Heart left ventricle (tissue), 16 donors: ENCODE measurements around the gene PLCB3. TPM values are rescaled to one million over a fixed set of nuclear protein-coding genes. Genes with fewer than 3 reads are reported as not detected.
"Not testable (repeated sequence)": the region's sequence is repeated elsewhere in the genome, so short reads cannot be mapped to it uniquely, and the experiment has no call there.

Source experiments
- ATAC-seq, 4 donors: fragments of 200-7000 bp; cut with Tn5 transposase; one replicate each; pipeline ENCODE4 v1.9.1; 2020 to 2022; ENCODE audit warnings: moderate library complexity in 4 of 4, mild to moderate bottlenecking in 3 of 4, moderate number of reproducible peaks in 1 of 4
- DNase-seq, 5 donors: peaks; one replicate each; pipeline ENCODE4 v3.0.0-alpha.2; 2020
- H3K27ac ChIP-seq, 12 donors: fragments of 200-600 bp; sonication (generic) in 4 of 12; one replicate each; pipeline versions ENCODE4 v1.5.0 to v1.8.0; 2016 to 2022; ENCODE audit warnings: mild to moderate bottlenecking in 2 of 12
- H3K27me3 ChIP-seq, 9 donors: fragments of 200-600 bp; sonication (generic) in 2 of 9; one replicate each; pipeline versions ENCODE4 v1.5.1 to v1.8.0; 2016 to 2022; ENCODE audit warnings: mild to moderate bottlenecking in 3 of 9
- H3K36me3 ChIP-seq, 9 donors: fragments of 200-600 bp; sonication (generic) in 2 of 9; one replicate each; pipeline versions ENCODE4 v1.5.0 to v1.8.0; 2018 to 2022; ENCODE audit warnings: mild to moderate bottlenecking in 2 of 9
- H3K4me1 ChIP-seq, 12 donors: fragments of 200-600 bp; sonication (generic) in 4 of 12; one replicate each; pipeline versions ENCODE4 v1.5.0 to v1.8.0; 2016 to 2022; ENCODE audit warnings: mild to moderate bottlenecking in 3 of 12
- H3K4me3 ChIP-seq, 12 donors: fragments of 200-600 bp; sonication (generic) in 4 of 12; one replicate each; pipeline versions ENCODE4 v1.5.0 to v1.8.0; 2017 to 2022; ENCODE audit warnings: mild to moderate bottlenecking in 9 of 12, moderate library complexity in 4 of 12
- H3K9me3 ChIP-seq, 12 donors: fragments of 200-600 bp; sonication (generic) in 4 of 12; one replicate each; pipeline versions ENCODE4 v1.5.0 to v1.8.0; 2016 to 2022; ENCODE audit warnings: mild to moderate bottlenecking in 1 of 12
- CTCF ChIP-seq, 12 donors: fragments of 200-600 bp; sonication (generic) in 4 of 12; IDR thresholded peaks; one replicate each; pipeline versions ENCODE4 v1.5.0 to v1.8.0; 2018 to 2022; ENCODE audit warnings: antibody characterized with exemption in 12 of 12, mild to moderate bottlenecking in 5 of 12
- POLR2A ChIP-seq, 2 donors: fragments of 450-650 bp; IDR thresholded peaks; one replicate each; pipeline ENCODE4 v1.6.1; 2017; ENCODE audit warnings: antibody characterized with exemption in 2 of 2, mild to moderate bottlenecking in 2 of 2, moderate library complexity in 2 of 2
- WGBS, 4 donors: extraction: QIAGEN DNeasy Blood & Tissue Kit in 2 of 4; methylation state at CpG; one replicate each; pipeline versions ENCODE4 v1.1.5 to v1.1.7; 2013 to 2018; 5-methylcytosine and 5-hydroxymethylcytosine counted together
- intact Hi-C, 10 donors: fragments of 100-400 bp; cut with DNase I; formaldehyde crosslinking; loops; one replicate each; pipeline versions ENCODE4 v1.11.1 to v1.14.2; 2022
- polyA plus RNA-seq, 2 donors: library from polyadenylated mRNA; stranded (reverse); fragments of 200-250 nt; gene quantifications; one replicate each; pipeline ENCODE4 v1.2.3, GENCODE V29; 2013
- total RNA-seq, 9 donors: library from RNA; depleted of rRNA in 2 of 9; stranded (reverse); fragments of >200 nt in 2 of 9; fragmentation: NEBNext Ultra II Directional in 3 of 9; extraction: Animal tissue kit (Norgen Biotek cat#: 25700) in 3 of 9; gene quantifications; one replicate each; pipeline versions ENCODE4 v1.1.0 to v1.2.4, GENCODE V29; 2016 to 2023
- donor health status: ischemic (EF 13 %, LVEDD 7.1; RV severe dilation, severe dysfunction).
- donor health status: healthy with polysubstance abuse.
- donor health status: DM: no; HTN: yes; CAD: no.
- donor health status: DM: no; HTN: no; CAD: no.
- donor health status: ischemic (EF 25% LVEDD 6.9; RV normal size, moderate dysfunction).
- donor health status: ischemic (EF 25% LVEDD 5.7; RV mildly dilated, moderate dysfunction).
- donor health status: healthy.
- donor health status: DM: yes; HTN: yes; CAD: no.
- donor health status: ischemic (EF 35%, LVEDD 5.7; RV mildly dilated, moderate dysfunction).
- donor health status: nonischemic (EF 11% LVEDD 7.7; RV severe dilation, severe dysfunction).
- donor health status: DM: yes; HTN: yes; CAD: no.
- donor health status: PGD.
- donor health status: ischemic (EF 29% LVEDD 5.4; RV normal size, mild dysfunction).
- donor health status: nonischemic (EF 23%, LVEDD 6.1; RV moderate dilation, normal function).

The PLCB3 gene
- total and polyA plus RNA-seq, 11 donors: 7.4 to 19.1 (median 9.8) TPM

- DNase-seq (no peak), ATAC-seq (no peak)
- Histone ChIP-seq H3K27ac (peak overlapping the region in 11 of 12 donors; percentile 50 to 95 (median 86)), H3K4me1 (peaks cover 0 to 60% (median 36%) of the 10 kb centered on the region in 12 donors), H3K36me3 (peaks cover 0 to 15% (median 8%) of the 10 kb centered on the region in 9 donors), H3K4me3 (peak overlapping the region in 7 of 12 donors; percentile 62 to 90 (median 80)), H3K9me3 (no peaks in the 10 kb centered on the region), H3K27me3 (no peaks in the 10 kb centered on the region)
- no peak for TF ChIP-seq POLR2A (IDR thresholded peaks at IDR 0.05)
- no peak for TF ChIP-seq CTCF (IDR thresholded peaks at IDR 0.05)
- intact Hi-C loops: no loop called here
- WGBS, 4 donors: 43 to 52% (median 46%) methylated on average over 6 of the region's 6 CpGs; no CpG with 5 or more reads in 1 of the 4 donors
Measured at GRCh38 chr11:64244966-64245365, 6.4 kb upstream of the PLCB3 start.

GRCh38 chr11:64245401-64245796 lies 5.9 kb upstream of the PLCB3 start:
- TF ChIP-seq POLR2A (IDR thresholded peaks at IDR 0.05) (no peak), CTCF (IDR thresholded peaks at IDR 0.05) (no peak)
- H3K4me1 ChIP-seq: peaks cover 0 to 58% (median 31%) of the 10 kb centered on the region in 12 donors
- DNase-seq (peak in 3 of 5 donors; percentile 64 to 69 (median 66)), ATAC-seq (no peak)
- peak overlapping the region; percentile 49 to 95 (median 86) for H3K27ac ChIP-seq
- peak overlapping the region; percentile 25 to 90 (median 72) for H3K4me3 ChIP-seq
- no peaks in the 10 kb centered on the region for H3K27me3 ChIP-seq
- peaks cover 0 to 15% (median 8%) of the 10 kb centered on the region in 9 donors for H3K36me3 ChIP-seq
- intact Hi-C loops: no loop called here
- H3K9me3 ChIP-seq: no peaks in the 10 kb centered on the region
- WGBS, 4 donors: 0 to 9% (median 2%) methylated on average over 2 to 6 of the region's 6 CpGs

- H3K4me1 ChIP-seq: peaks cover 5 to 63% (median 34%) of the 10 kb centered on the region in 12 donors
- TF ChIP-seq POLR2A (IDR thresholded peaks at IDR 0.05) (peak in 1 of 2 donors; percentile 11), CTCF (IDR thresholded peaks at IDR 0.05) (no peak)
- H3K27ac ChIP-seq: peak overlapping the region; percentile 49 to 95 (median 86)
- H3K9me3 ChIP-seq: no peaks in the 10 kb centered on the region
- no peaks in the 10 kb centered on the region for H3K27me3 ChIP-seq
- 1% methylated on average over 41 to 46 of the region's 46 CpGs for WGBS, 4 donors
- H3K36me3 ChIP-seq: peaks cover 0 to 15% (median 8%) of the 10 kb centered on the region in 9 donors
- intact Hi-C loops: loop anchor here in 2 of 10 donors (2.0 kb wide), 2 partner anchors 23 to 59 kb away; partner anchors contain the start of gene ESRRA (in 2 of the 2)
- peak overlapping the region; percentile 25 to 90 (median 72) for H3K4me3 ChIP-seq
- peak in 1 of 4 donors; percentile 1 for ATAC-seq
- DNase-seq: peak in 4 of 5 donors; percentile 60 to 94 (median 74)
Measured at GRCh38 chr11:64245797-64246620, 5.3 kb upstream of the PLCB3 start.

GRCh38 chr11:64246621-64246870 lies 4.8 kb upstream of the PLCB3 start:
- not testable (repeated sequence) for DNase-seq, ATAC-seq, H3K27me3 ChIP-seq, H3K9me3 ChIP-seq
- H3K36me3 ChIP-seq: peaks cover 0 to 15% (median 8%) of the 10 kb centered on the region in 9 donors
- intact Hi-C loops: loop anchor here in 2 of 10 donors (2.0 kb wide), 2 partner anchors 22 to 58 kb away; partner anchors contain the start of gene ESRRA (in 2 of the 2)
- WGBS, 4 donors: 0 to 2% (median 1%) methylated on average over 4 to 43 of the region's 43 CpGs
- peaks cover 5 to 65% (median 35%) of the 10 kb centered on the region in 12 donors for H3K4me1 ChIP-seq
- H3K27ac ChIP-seq: peak overlapping the region; percentile 49 to 96 (median 89)
- peak in 1 of 12 donors; percentile 10 for TF ChIP-seq CTCF (IDR thresholded peaks at IDR 0.05)
- peak overlapping the region; percentile 25 to 90 (median 72) for H3K4me3 ChIP-seq
